Neural cell (in vitro differentiated cells): Measurements from ENCODE around the gene ADCY5. TPM values are rescaled to one million over a fixed set of nuclear protein-coding genes. Genes with fewer than 3 reads are reported as not detected.

Experiments
- H2AFZ ChIP-seq: fragments of 200-600, 300-800 bp; sonication (generic), shearing (Covaris generic); 2 replicates; pipeline ENCODE4 v1.6.0; 2014; ENCODE audit warnings: low read depth, mild to moderate bottlenecking, antibody characterized with exemption, low read length, moderate library complexity
- H3F3A ChIP-seq: fragments of 200-600 bp; shearing (Covaris generic); 2 replicates; pipeline ENCODE4 v1.6.1; 2016; ENCODE audit warnings: mild to moderate bottlenecking, moderate library complexity, mixed read lengths, antibody characterized with exemption, low read length; ENCODE audit not compliant: insufficient read depth, poor library complexity, severe bottlenecking
- H3K27ac ChIP-seq: fragments of 200-600, 300-800 bp; sonication (generic), shearing (Covaris generic); 2 replicates; pipeline ENCODE4 v1.5.1; 2014; ENCODE audit warnings: mild to moderate bottlenecking, low read length, moderate library complexity
- H3K27me3 ChIP-seq: fragments of 300-800, 200-600 bp; sonication (generic), shearing (Covaris generic); 2 replicates; pipeline ENCODE4 v1.6.0; 2014; ENCODE audit warnings: mild to moderate bottlenecking, low read depth, low read length, moderate library complexity; ENCODE audit not compliant: insufficient read depth
- H3K36me3 ChIP-seq: fragments of 300-800, 200-600 bp; sonication (generic), shearing (Covaris generic); 2 replicates; pipeline ENCODE4 v1.5.1; 2014; ENCODE audit warnings: mild to moderate bottlenecking, antibody characterized with exemption, low read length, moderate library complexity; ENCODE audit not compliant: insufficient read depth
- H3K4me2 ChIP-seq: fragments of 300-800, 200-600 bp; sonication (generic), shearing (Covaris generic); 2 replicates; pipeline ENCODE4 v1.6.0; 2014; ENCODE audit warnings: mild to moderate bottlenecking, low read length
- H3K4me3 ChIP-seq: fragments of 300-800, 200-600 bp; sonication (generic), shearing (Covaris generic); 2 replicates; pipeline ENCODE4 v1.5.1; 2014; ENCODE audit warnings: mild to moderate bottlenecking, low read length, moderate library complexity
- H3K79me2 ChIP-seq: fragments of 200-600 bp; shearing (Covaris generic); replicated peaks from 2 replicates; pipeline ENCODE4 v1.6.0; 2014; ENCODE audit warnings: mild to moderate bottlenecking, low read length, moderate library complexity; ENCODE audit not compliant: insufficient read depth
- H3K9ac ChIP-seq: fragments of 300-800, 200-600 bp; sonication (generic), shearing (Covaris generic); 2 replicates; pipeline ENCODE4 v1.6.1; 2016; ENCODE audit warnings: mild to moderate bottlenecking, low read length, mixed read lengths
- H3K9me2 ChIP-seq: fragments of 200-600 bp; shearing (Covaris generic); 2 replicates; pipeline ENCODE4 v1.6.1; 2016; ENCODE audit warnings: mild to moderate bottlenecking, low read length, mixed read lengths; ENCODE audit not compliant: insufficient read depth
- H3K9me3 ChIP-seq: fragments of 200-600, 300-800 bp; sonication (generic), shearing (Covaris generic); 2 replicates; pipeline ENCODE4 v1.6.1; 2016; ENCODE audit warnings: mild to moderate bottlenecking, mixed run types, low read length, moderate library complexity, mixed read lengths
- H4K20me1 ChIP-seq: fragments of 200-600 bp; shearing (Covaris generic); 2 replicates; pipeline ENCODE4 v1.6.1; 2016; ENCODE audit warnings: mild to moderate bottlenecking, mixed run types; ENCODE audit not compliant: insufficient read depth
- EP300 ChIP-seq: fragments of 450-650 bp; conservative IDR thresholded peaks from 2 replicates; pipeline ENCODE4 v1.6.1; 2014; ENCODE audit warnings: antibody characterized with exemption, mild to moderate bottlenecking, moderate library complexity; ENCODE audit not compliant: poor library complexity, severe bottlenecking
- EZH2 ChIP-seq: fragments of 200-600, 300-800 bp; shearing (Covaris generic), sonication (generic); IDR thresholded peaks from 2 replicates; pipeline ENCODE4 v1.6.1; 2014; ENCODE audit warnings: antibody characterized with exemption, low read length, borderline replicate concordance, mild to moderate bottlenecking; ENCODE audit not compliant: insufficient read depth, poor library complexity, severe bottlenecking
- MXI1 ChIP-seq: fragments of 450-650 bp; conservative IDR thresholded peaks from 2 replicates; pipeline ENCODE4 v1.6.1; 2014; ENCODE audit warnings: antibody characterized with exemption, mild to moderate bottlenecking; ENCODE audit not compliant: poor library complexity, severe bottlenecking
- POLR2AphosphoS5 ChIP-seq: IDR thresholded peaks from 2 replicates; pipeline ENCODE4 v1.6.1; 2012
- RAD21 ChIP-seq: fragments of 450-650 bp; conservative IDR thresholded peaks from 2 replicates; pipeline ENCODE4 v1.6.1; 2014; ENCODE audit warnings: antibody characterized with exemption, mild to moderate bottlenecking, moderate library complexity
- SMC3 ChIP-seq: fragments of 450-650 bp; conservative IDR thresholded peaks from 2 replicates; pipeline ENCODE4 v1.6.1; 2014; ENCODE audit warnings: antibody characterized with exemption, mild to moderate bottlenecking, moderate library complexity; ENCODE audit not compliant: poor library complexity
- TAF1 ChIP-seq: IDR thresholded peaks from 2 replicates; pipeline ENCODE4 v1.6.1; 2012; ENCODE audit warnings: low read depth
- polyA plus RNA-seq: library from polyadenylated mRNA; depleted of rRNA; stranded (reverse); fragments of >200 nt; gene quantifications from 2 replicates; pipeline ENCODE4 v1.2.3, GENCODE V29; 2014
- TF ChIP-seq, protein P1 (sequence below): IDR thresholded peaks from 2 replicates; pipeline ENCODE4 v1.6.1; 2012; ENCODE audit warnings: borderline replicate concordance
- TF ChIP-seq, protein P2 (sequence below): fragments of 450-650 bp; IDR thresholded peaks from 2 replicates; pipeline ENCODE4 v1.5.1; 2014; ENCODE audit warnings: antibody characterized with exemption, mild to moderate bottlenecking, moderate library complexity; ENCODE audit not compliant: poor library complexity, severe bottlenecking

Gene ADCY5
- polyA plus RNA-seq, 1 donor from 2014 or later: 7.7 TPM

DNA sequence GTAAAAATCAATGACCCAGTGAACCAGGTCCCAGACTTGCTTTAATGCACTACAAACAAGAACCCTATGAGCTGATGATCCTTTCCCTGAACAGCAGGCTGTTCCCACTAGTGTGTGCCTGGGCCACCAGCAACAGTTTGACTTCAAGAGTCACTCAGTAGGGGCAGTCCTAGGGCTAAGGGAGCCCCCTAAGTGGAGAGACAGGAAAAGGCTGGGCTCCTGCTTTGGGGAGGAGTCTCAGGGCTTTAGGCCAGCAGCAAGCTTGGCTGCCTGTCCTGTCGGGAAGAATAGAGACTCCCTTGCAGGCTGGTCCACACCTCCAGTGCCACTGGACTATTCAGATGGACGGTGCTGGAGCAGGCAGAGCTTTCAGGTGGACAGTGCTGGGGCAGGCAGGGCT is 29.4 kb upstream of the ADCY5 start:
- no peak for TF ChIP-seq EZH2
- TF ChIP-seq SMC3: no peak
- TF ChIP-seq RAD21: no peak
- TF ChIP-seq, protein P1, sequence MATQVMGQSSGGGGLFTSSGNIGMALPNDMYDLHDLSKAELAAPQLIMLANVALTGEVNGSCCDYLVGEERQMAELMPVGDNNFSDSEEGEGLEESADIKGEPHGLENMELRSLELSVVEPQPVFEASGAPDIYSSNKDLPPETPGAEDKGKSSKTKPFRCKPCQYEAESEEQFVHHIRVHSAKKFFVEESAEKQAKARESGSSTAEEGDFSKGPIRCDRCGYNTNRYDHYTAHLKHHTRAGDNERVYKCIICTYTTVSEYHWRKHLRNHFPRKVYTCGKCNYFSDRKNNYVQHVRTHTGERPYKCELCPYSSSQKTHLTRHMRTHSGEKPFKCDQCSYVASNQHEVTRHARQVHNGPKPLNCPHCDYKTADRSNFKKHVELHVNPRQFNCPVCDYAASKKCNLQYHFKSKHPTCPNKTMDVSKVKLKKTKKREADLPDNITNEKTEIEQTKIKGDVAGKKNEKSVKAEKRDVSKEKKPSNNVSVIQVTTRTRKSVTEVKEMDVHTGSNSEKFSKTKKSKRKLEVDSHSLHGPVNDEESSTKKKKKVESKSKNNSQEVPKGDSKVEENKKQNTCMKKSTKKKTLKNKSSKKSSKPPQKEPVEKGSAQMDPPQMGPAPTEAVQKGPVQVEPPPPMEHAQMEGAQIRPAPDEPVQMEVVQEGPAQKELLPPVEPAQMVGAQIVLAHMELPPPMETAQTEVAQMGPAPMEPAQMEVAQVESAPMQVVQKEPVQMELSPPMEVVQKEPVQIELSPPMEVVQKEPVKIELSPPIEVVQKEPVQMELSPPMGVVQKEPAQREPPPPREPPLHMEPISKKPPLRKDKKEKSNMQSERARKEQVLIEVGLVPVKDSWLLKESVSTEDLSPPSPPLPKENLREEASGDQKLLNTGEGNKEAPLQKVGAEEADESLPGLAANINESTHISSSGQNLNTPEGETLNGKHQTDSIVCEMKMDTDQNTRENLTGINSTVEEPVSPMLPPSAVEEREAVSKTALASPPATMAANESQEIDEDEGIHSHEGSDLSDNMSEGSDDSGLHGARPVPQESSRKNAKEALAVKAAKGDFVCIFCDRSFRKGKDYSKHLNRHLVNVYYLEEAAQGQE: no peak
- TF ChIP-seq EP300: no peak
- TF ChIP-seq TAF1: no peak
- no peak for TF ChIP-seq MXI1
- no peak for TF ChIP-seq POLR2AphosphoS5
- TF ChIP-seq, protein P2, sequence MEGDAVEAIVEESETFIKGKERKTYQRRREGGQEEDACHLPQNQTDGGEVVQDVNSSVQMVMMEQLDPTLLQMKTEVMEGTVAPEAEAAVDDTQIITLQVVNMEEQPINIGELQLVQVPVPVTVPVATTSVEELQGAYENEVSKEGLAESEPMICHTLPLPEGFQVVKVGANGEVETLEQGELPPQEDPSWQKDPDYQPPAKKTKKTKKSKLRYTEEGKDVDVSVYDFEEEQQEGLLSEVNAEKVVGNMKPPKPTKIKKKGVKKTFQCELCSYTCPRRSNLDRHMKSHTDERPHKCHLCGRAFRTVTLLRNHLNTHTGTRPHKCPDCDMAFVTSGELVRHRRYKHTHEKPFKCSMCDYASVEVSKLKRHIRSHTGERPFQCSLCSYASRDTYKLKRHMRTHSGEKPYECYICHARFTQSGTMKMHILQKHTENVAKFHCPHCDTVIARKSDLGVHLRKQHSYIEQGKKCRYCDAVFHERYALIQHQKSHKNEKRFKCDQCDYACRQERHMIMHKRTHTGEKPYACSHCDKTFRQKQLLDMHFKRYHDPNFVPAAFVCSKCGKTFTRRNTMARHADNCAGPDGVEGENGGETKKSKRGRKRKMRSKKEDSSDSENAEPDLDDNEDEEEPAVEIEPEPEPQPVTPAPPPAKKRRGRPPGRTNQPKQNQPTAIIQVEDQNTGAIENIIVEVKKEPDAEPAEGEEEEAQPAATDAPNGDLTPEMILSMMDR: no peak
- Histone ChIP-seq H3F3A (no peaks in the 10 kb centered on the region), H3K27me3 (no peaks in the 10 kb centered on the region), H2AFZ (no peak overlapping the region), H3K9me2 (no peaks in the 10 kb centered on the region), H3K27ac (no peak overlapping the region), H3K79me2 (no peaks in the 10 kb centered on the region), H4K20me1 (no peaks in the 10 kb centered on the region), H3K4me2 (no peak overlapping the region), H3K9me3 (no peaks in the 10 kb centered on the region), H3K36me3 (no peaks in the 10 kb centered on the region), H3K4me3 (no peak overlapping the region), H3K9ac (no peak overlapping the region)

DNA sequence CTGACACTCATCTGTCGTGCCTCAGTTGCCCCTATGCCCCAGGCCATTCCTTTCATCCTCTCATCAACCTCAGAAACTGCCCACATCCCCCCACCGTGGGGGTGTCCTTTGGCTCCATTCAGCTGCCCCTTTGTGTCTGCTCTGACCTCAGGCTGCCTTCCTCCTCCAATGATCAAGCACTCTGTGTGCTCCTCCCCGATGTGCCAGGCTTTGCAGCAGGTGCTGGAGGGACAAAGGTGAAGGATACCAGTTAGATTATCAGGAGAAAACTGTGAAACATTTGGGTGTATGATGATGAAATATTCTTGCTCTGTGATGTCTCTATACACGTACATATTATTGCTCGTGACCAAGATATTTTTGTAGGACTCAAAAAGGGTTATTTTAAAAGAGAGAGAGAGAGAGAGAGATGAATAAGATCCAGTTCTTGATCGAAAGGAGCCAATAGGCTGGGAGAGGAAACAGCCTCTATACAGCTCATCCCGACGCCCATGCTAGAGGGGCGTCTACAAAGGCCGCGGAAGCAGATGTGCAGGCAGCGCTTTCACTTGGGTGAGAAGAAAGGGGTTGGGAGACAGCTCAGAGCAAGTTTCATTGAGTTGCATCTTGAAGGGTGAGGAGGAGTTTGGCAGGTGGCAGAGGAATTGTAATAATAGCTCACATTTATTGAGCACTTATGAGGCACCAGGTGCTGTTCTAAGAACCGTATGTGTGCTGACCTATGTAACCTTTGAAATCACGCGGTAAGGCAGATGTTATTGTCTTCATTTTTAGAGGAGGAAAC is 28.3 kb upstream of the ADCY5 start:
- Histone ChIP-seq H3F3A (no peaks in the 10 kb centered on the region), H3K27me3 (no peaks in the 10 kb centered on the region), H3K36me3 (no peaks in the 10 kb centered on the region), H3K79me2 (no peaks in the 10 kb centered on the region), H3K27ac (no peak overlapping the region), H3K9me3 (no peaks in the 10 kb centered on the region), H3K4me2 (no peak overlapping the region), H2AFZ (no peak overlapping the region), H3K9ac (no peak overlapping the region), H3K9me2 (no peaks in the 10 kb centered on the region), H4K20me1 (no peaks in the 10 kb centered on the region), H3K4me3 (no peak overlapping the region)
- TF ChIP-seq, protein P1: no peak
- TF ChIP-seq POLR2AphosphoS5: no peak
- TF ChIP-seq SMC3: no peak
